Right atrium auricular region (tissue), 2 donors: ENCODE data around the gene ODAPH. TPM values are rescaled to one million over a fixed set of nuclear protein-coding genes. Genes with fewer than 3 reads are reported as not detected.
"Not testable (repeated sequence)": the region's sequence is repeated elsewhere in the genome, so short reads cannot be mapped to it uniquely, and the experiment has no call there.

Experiments
- DNase-seq: peaks from one replicate; pipeline ENCODE4 v3.0.0-alpha.2; 2019; ENCODE audit warnings: low spot score
- H3K27ac ChIP-seq, 2 donors: fragments of 200-600 bp; sonication (generic); 1 replicate in 1 of 2; 2 replicates in 1 of 2; pipeline ENCODE4 v1.5.1; 2016 to 2019
- H3K27me3 ChIP-seq, 2 donors: fragments of 200-600 bp; sonication (generic); one replicate each; pipeline versions ENCODE4 v1.5.1 to v1.6.0; 2017 to 2019
- H3K36me3 ChIP-seq: fragments of 200-600 bp; sonication (generic); one replicate; pipeline ENCODE4 v1.5.1; 2016
- H3K4me1 ChIP-seq, 2 donors: fragments of 200-600 bp; sonication (generic); one replicate each; pipeline versions ENCODE4 v1.5.1 to v1.6.0; 2017 to 2019
- H3K4me3 ChIP-seq, 2 donors: fragments of 200-600 bp; sonication (generic); 1 replicate in 1 of 2; 2 replicates in 1 of 2; pipeline ENCODE4 v1.5.1; 2017 to 2019; ENCODE audit warnings: mild to moderate bottlenecking in 1 of 2, moderate library complexity in 1 of 2
- H3K9me3 ChIP-seq, 2 donors: fragments of 200-600 bp; sonication (generic); one replicate each; pipeline ENCODE4 v1.5.1; 2019
- CTCF ChIP-seq, 2 donors: fragments of 200-600 bp; sonication (generic); IDR thresholded peaks; one replicate each; pipeline ENCODE4 v1.5.1; 2019; ENCODE audit warnings: antibody characterized with exemption in 2 of 2
- total RNA-seq, 2 donors: library from RNA; depleted of rRNA; stranded (reverse); fragments of >200 nt; gene quantifications; one replicate each; pipeline ENCODE4 v1.1.0, GENCODE V29; 2016

ODAPH gene
- total RNA-seq, 2 donors from 2014 or later = not detected

GRCh38 chr4:75527482-75527881, 28.4 kb upstream of the ODAPH start:
- H3K27me3 ChIP-seq = no peaks in the 10 kb centered on the region
- TF ChIP-seq CTCF (IDR thresholded peaks at IDR 0.05) = no peak
- DNase-seq = no peak
- H3K4me1 ChIP-seq = no peaks in the 10 kb centered on the region
- H3K4me3 ChIP-seq = no peak overlapping the region
- no peaks in the 10 kb centered on the region for H3K9me3 ChIP-seq
- peaks cover 67% of the 10 kb centered on the region for H3K36me3 ChIP-seq
- no peak overlapping the region for H3K27ac ChIP-seq

- H3K27me3 ChIP-seq = no peaks in the 10 kb centered on the region
- no peak overlapping the region for H3K27ac ChIP-seq
- H3K4me3 ChIP-seq = no peak overlapping the region
- DNase-seq = no peak
- H3K4me1 ChIP-seq = no peaks in the 10 kb centered on the region
- no peaks in the 10 kb centered on the region for H3K9me3 ChIP-seq
- TF ChIP-seq CTCF (IDR thresholded peaks at IDR 0.05) = no peak
- H3K36me3 ChIP-seq = peaks cover 61% of the 10 kb centered on the region
Observed at GRCh38 chr4:75530556-75531322, 25.1 kb upstream of the ODAPH start.

- not testable (repeated sequence) for DNase-seq, H3K4me1 ChIP-seq, H3K27me3 ChIP-seq, H3K4me3 ChIP-seq, H3K27ac ChIP-seq, H3K9me3 ChIP-seq
- H3K36me3 ChIP-seq = peaks cover 52% of the 10 kb centered on the region
Observed at GRCh38 chr4:75531536-75532143, 24.2 kb upstream of the ODAPH start.

DNA sequence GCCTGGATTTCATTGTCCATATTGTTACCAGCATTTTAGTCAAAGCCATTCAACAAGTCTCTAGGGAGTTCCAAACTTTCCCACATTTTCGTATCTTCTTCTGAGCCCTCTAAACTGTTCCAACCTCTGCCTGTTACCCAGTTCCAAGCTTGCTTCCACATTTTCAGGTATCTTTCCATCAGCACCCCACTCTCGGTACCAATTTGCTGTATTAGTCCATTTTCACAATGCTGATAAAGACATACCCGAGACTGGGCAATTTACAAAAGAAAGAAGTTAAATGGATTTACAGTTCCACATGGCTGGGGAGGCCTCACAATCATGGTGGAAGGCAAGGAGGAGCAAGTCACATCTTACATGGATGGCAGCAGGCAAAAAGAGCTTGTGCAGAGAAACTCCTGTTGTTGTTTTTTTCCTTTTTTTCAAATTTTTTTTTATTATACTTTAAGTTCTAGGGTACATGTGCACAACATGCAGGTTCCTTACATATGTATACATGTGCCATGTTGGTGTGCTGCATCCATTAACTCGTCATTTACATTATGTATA, 22.5 kb upstream of the ODAPH start:
- not testable (repeated sequence) for H3K27ac ChIP-seq, H3K27me3 ChIP-seq, H3K9me3 ChIP-seq, H3K4me1 ChIP-seq, H3K4me3 ChIP-seq, DNase-seq
- H3K36me3 ChIP-seq = peaks cover 34% of the 10 kb centered on the region

GRCh38 chr4:75533926-75534325, 21.9 kb upstream of the ODAPH start:
- peaks cover 29% of the 10 kb centered on the region for H3K36me3 ChIP-seq
- not testable (repeated sequence) for H3K4me1 ChIP-seq, H3K9me3 ChIP-seq, H3K27ac ChIP-seq, H3K4me3 ChIP-seq, H3K27me3 ChIP-seq, DNase-seq

DNA sequence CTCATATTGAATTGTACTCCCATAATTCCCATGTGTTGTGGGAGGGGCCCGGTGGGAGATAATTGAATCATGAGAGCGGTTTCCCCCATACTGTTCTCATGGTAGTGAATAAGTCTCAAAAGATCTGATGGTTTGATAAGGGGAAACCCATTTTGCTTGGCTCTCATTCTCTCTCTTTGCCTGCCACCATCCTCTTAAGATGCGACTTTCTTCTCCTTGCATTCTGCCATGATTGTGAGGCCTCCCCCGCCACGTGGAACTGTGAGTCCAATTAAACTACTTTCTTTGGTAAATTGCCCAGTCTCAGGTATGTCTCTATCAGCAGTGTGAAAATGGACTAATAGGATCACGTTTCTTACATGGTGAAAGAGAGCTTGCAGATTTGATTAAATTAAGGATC, 18.6 kb upstream of the ODAPH start:
- not testable (repeated sequence) for H3K4me3 ChIP-seq, H3K36me3 ChIP-seq, H3K27ac ChIP-seq, H3K27me3 ChIP-seq, H3K4me1 ChIP-seq, DNase-seq, H3K9me3 ChIP-seq

DNA sequence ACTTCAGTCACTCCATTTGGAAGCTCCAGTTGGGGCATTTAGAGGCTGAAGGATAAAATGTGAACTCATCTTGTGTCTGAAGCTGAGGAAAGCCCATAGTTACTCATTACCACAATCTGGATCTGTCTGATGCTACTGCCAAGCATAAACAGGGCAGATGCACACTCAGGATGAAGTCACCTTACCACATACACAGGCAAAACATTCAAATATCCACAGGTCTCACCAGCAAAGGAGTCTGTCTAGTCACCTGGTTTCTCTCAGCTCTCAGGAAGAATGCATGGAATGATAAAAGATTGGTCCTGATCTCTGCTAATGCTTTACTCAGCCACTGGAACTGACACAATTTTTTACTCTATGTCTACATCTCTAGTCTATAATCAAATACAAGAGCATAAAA, 13.0 kb upstream of the ODAPH start:
- H3K4me1 ChIP-seq = no peaks in the 10 kb centered on the region
- H3K4me3 ChIP-seq = no peak overlapping the region
- no peaks in the 10 kb centered on the region for H3K27me3 ChIP-seq
- no peak overlapping the region for H3K27ac ChIP-seq
- H3K9me3 ChIP-seq = no peaks in the 10 kb centered on the region
- DNase-seq = no peak
- H3K36me3 ChIP-seq = peaks cover 12% of the 10 kb centered on the region
- no peak for TF ChIP-seq CTCF (IDR thresholded peaks at IDR 0.05)

DNA sequence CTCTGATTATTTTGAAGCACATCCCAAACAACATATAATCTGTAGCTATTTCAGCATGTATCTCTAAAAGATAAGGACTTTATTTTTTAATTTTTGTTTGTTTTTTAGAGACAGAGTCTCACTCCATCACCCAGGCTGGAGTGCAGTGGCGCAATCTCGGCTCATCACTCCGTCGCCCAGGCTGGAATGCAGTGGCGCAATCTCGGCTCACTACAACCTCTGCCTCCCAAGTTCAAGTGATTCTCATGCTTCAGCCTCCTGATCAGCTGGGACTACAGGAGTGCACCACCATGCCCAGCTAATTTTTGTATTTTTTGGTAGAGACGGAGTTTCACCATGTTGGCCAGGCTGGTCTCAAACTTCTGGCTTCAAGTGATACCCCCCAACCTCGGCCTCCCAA, 11.6 kb upstream of the ODAPH start:
- H3K36me3 ChIP-seq = peaks cover 12% of the 10 kb centered on the region
- not testable (repeated sequence) for H3K4me3 ChIP-seq, H3K27ac ChIP-seq, H3K4me1 ChIP-seq, DNase-seq, H3K9me3 ChIP-seq, H3K27me3 ChIP-seq
